ENCODE results near the gene OGDHL. TPM values are rescaled to one million over a fixed set of nuclear protein-coding genes. Genes with fewer than 3 reads are reported as not detected.

Gene OGDHL
- total RNA-seq, 1 experiment from 2014 or later = 22.6 TPM

DNA sequence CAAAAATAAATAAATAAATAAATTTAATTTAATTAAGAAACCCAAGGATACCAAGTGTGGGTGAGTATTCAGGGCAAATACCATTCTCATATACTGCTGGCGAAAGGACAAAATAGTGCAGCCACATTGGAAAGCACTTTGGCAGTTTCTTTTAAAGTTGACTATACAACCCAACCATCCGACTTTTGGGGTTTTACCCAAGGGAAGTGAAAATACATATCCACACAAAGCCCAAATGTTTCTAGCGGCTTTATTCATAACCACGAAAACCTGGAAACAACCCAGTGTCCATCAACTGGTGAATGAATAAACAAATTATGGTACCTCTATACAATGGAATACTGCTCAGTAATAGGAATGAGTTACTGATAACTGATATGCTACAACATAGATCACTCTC, 36.2 kb upstream of the OGDHL start:
- Histone ChIP-seq H3K79me1 (ENCODE audit: insufficient read depth, low read depth, low read length, poor library complexity, severe bottlenecking) (no peaks in the 10 kb centered on the region), H2BK120ac (ENCODE audit: low read depth, low read length, poor library complexity, severe bottlenecking) (no peak overlapping the region), H3K23me2 (ENCODE audit: insufficient read length, low read depth, low read length, poor library complexity, severe bottlenecking) (no peaks in the 10 kb centered on the region), H2BK12ac (ENCODE audit: insufficient read length, low read depth, low read length) (no peak overlapping the region), H4K8ac (replicated peaks; ENCODE audit: insufficient read length, low read depth, low read length) (no peak overlapping the region), H3K4me1 (ENCODE audit: insufficient read depth, low read length) (no peaks in the 10 kb centered on the region), H4K5ac (ENCODE audit: insufficient read length, low read depth, low read length) (no peak overlapping the region), H3K27ac (ENCODE audit: insufficient read length, low read depth, low read length) (no peak overlapping the region), H4K20me1 (ENCODE audit: control insufficient read depth, insufficient read depth, insufficient read length) (no peaks in the 10 kb centered on the region), H3K18ac (ENCODE audit: insufficient read length, low read depth, low read length) (no peak overlapping the region), H3K14ac (ENCODE audit: insufficient read depth, low read length) (no peak overlapping the region), H2AK5ac (ENCODE audit: insufficient read length, low read length) (no peak overlapping the region), H3K27me3 (ENCODE audit: insufficient read depth, low read length) (no peaks in the 10 kb centered on the region), H3K79me2 (ENCODE audit: insufficient read depth, low read length) (no peaks in the 10 kb centered on the region), H3K9ac (ENCODE audit: extremely low read depth, insufficient read length, low read length) (no peak overlapping the region), H3K9me3 (ENCODE audit: control insufficient read depth, low read depth, low read length) (no peaks in the 10 kb centered on the region), H2AFZ (ENCODE audit: low read length) (no peak overlapping the region), H4K91ac (ENCODE audit: insufficient read length, low read depth, low read length) (no peak overlapping the region), H2BK15ac (ENCODE audit: low read depth, low read length) (no peak overlapping the region), H3K56ac (ENCODE audit: insufficient read length, low read depth, low read length) (no peak overlapping the region), H3K23ac (ENCODE audit: insufficient read length, low read depth, low read length) (no peak overlapping the region), H3K4me2 (ENCODE audit: insufficient read depth, insufficient read length, low read length) (no peak overlapping the region), H3K4ac (ENCODE audit: low read depth, low read length) (no peak overlapping the region), H2BK5ac (ENCODE audit: insufficient read length, low read length) (no peak overlapping the region), H3T11ph (ENCODE audit: low read length) (no peak overlapping the region), H2BK20ac (ENCODE audit: low read depth, low read length, poor library complexity, severe bottlenecking) (no peak overlapping the region)
- no peaks in the 10 kb centered on the region for H3K36me3 Mint-ChIP-seq (ENCODE audit: insufficient read depth in 1 of 3, low read depth in 3 of 3)
- no peak overlapping the region for H3K27ac Mint-ChIP-seq
- no CpG with 5 or more reads among the region's 4 CpGs for WGBS (ENCODE audit: extremely low coverage, insufficient read length, low lambda C conversion rate)
- no peaks in the 10 kb centered on the region for H3K27me3 Mint-ChIP-seq (ENCODE audit: low read depth)
- H3K9me3 Mint-ChIP-seq = no peaks in the 10 kb centered on the region
- H3K4me1 Mint-ChIP-seq = no peaks in the 10 kb centered on the region
- TF ChIP-seq, protein P1, sequence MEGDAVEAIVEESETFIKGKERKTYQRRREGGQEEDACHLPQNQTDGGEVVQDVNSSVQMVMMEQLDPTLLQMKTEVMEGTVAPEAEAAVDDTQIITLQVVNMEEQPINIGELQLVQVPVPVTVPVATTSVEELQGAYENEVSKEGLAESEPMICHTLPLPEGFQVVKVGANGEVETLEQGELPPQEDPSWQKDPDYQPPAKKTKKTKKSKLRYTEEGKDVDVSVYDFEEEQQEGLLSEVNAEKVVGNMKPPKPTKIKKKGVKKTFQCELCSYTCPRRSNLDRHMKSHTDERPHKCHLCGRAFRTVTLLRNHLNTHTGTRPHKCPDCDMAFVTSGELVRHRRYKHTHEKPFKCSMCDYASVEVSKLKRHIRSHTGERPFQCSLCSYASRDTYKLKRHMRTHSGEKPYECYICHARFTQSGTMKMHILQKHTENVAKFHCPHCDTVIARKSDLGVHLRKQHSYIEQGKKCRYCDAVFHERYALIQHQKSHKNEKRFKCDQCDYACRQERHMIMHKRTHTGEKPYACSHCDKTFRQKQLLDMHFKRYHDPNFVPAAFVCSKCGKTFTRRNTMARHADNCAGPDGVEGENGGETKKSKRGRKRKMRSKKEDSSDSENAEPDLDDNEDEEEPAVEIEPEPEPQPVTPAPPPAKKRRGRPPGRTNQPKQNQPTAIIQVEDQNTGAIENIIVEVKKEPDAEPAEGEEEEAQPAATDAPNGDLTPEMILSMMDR (conservative IDR thresholded peaks at IDR 0.05) = no peak
- DNase-seq = no peak
- H3K4me3 Mint-ChIP-seq = no peak overlapping the region

Measured in H9 (cell line).